Astrocyte of the spinal cord (primary cell): ENCODE data around the gene EHMT1.
"Not testable (repeated sequence)": the region's sequence is repeated elsewhere in the genome, so short reads cannot be mapped to it uniquely, and the experiment has no call there.

ENCODE experiments used
- DNase-seq: peaks from one replicate; pipeline ENCODE4 v3.0.0; 2011; ENCODE audit warnings: low read depth, low spot score
- H3K4me3 ChIP-seq: 2 replicates; pipeline ENCODE4 v1.5.1; 2011; ENCODE audit warnings: low read depth, mild to moderate bottlenecking, low read length, moderate library complexity
- CTCF ChIP-seq: IDR thresholded peaks from 2 replicates; pipeline ENCODE4 v1.5.1; 2012; ENCODE audit warnings: low read depth, mild to moderate bottlenecking, low read length, inconsistent platforms
- in situ Hi-C: cut with HindIII; loops from 2 replicates; pipeline ENCODE4 v1.10.0; 2017; ENCODE audit warnings: low sequenced_read_pairs

EHMT1 gene

GRCh38 chr9:137801023-137801319 lies 182.2 kb downstream of the EHMT1 start:
- H3K4me3 ChIP-seq, result no peak overlapping the region
- in situ Hi-C loops, result no loop called here
- TF ChIP-seq CTCF, result no peak
- no peak for DNase-seq

GRCh38 chr9:137802021-137802420 lies 183.2 kb downstream of the EHMT1 start:
- H3K4me3 ChIP-seq, result no peak overlapping the region
- in situ Hi-C loops, result no loop called here
- DNase-seq, result no peak
- no peak for TF ChIP-seq CTCF

DNA sequence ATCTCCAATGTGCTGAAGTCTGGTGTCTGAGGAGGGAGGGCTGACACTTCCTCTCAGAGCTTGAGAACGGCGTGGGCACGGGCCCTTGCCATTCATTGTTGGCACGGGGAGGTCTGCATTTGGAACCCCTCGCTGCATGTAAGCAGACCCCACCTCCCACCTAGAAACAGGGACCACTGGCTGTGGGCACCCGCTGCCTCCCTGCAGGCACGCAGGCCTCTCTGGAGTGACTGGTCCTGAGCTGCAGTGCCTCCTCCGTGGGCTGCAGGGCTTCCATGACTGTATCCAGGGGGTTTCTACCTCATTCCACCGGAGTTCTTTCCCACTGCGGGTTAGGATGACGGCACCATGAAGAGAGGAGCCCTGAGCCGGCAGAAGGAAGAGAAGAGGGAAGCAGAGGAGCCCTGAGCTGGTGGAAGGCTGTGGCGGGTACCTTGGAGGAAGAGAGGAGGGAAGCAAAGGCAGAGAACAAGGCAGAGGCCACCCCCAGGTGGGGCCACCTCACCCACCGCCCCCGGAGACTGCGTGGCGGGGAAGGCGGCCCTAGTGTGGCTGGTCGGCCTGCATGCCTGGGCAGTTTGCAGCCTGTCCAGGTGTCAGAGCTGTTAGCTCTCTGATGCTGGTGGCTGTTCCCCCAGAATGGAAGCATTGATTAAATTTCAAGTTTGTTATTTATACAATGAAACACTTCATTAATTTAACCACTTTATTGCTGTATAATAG lies 183.9 kb downstream of the EHMT1 start:
- DNase-seq, result no peak
- no peak for TF ChIP-seq CTCF
- H3K4me3 ChIP-seq, result no peak overlapping the region
- in situ Hi-C loops, result no loop called here

DNA sequence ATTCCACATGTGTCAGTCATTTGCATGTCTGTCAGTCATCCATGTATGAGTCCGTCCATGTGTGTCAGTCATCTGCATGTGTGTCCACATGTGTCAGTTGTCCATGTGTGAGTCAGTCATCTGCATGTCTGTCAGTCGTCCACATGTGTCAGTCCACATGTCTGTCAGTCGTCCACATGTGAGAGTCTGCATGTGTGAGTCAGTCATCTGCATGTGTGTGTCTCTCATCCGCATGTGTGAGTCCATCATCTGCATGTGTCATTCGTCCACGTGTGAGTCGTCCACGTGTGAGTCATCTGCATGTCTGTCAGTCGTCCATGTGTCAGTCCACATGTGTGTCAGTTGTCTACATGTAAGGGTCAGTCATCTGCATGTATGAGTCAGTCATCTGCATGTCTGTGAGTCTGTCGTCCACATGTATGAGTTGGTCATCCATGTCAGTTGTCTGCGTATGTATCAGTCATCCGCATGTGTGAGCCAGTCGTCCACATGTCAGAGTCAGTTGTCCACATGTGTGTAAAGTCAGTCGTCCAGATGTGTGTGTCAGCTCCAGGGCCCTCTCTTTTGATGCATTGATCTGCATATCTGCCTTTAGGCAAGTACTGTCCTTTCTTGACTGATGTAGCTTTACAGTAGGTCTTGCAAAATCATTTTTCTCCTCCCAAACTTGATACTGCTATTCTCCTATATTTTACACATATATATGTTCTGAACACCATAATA lies 186.3 kb downstream of the EHMT1 start:
- no peak for DNase-seq
- H3K4me3 ChIP-seq, result no peak overlapping the region
- in situ Hi-C loops, result no loop called here
- TF ChIP-seq CTCF, result no peak

DNA sequence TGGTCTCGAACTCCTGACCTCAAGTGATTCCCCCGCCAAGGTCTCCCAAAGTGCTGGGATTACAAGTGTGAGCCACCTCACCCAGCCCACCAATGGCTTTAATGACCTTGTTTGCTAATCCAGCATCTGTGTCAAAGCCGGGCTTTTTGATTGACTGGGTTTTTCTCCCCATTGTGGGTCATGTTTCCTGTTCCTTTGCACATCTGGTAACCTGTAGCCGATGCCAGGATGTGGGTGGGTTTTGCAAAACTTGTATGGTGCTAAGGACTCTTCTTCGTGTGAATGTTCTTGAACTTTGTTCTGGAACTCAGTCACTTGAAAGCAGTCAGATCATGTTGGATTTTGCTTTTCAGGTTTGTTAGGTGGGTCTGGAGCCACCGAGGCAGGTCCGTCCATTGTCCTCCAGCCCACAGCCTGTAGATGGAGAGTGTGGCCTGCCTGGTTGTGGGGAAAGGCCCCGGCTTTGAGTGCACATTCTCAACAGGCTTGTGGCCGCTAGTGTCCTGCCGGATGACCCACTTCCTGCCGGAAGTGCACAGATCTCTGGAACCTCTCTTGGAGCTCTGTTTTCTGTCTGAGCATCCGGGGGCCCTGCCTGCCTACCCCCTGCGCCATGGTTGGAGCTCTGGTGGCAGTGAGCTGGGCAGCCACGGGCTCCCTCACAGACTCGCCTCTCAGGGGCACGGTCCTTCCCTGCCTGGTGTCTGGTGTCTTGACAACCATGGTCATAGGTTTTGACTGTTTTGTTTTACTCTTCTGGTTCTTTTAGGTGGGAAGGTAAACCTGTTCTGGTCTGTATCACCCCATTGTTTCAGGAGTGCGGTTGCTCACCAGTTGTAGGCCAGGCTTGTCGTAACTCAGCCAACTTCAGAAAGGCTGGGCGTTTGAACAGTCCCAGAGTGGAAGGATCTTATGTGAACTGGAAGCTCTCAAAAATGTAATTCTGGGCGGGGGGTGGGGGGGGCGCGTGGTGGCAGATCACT lies 189.2 kb downstream of the EHMT1 start:
- no peak for DNase-seq
- in situ Hi-C loops, result no loop called here
- no peak overlapping the region for H3K4me3 ChIP-seq
- no peak for TF ChIP-seq CTCF

GRCh38 chr9:137809040-137809576 lies 190.3 kb downstream of the EHMT1 start:
- TF ChIP-seq CTCF, result no peak
- in situ Hi-C loops, result no loop called here
- no peak overlapping the region for H3K4me3 ChIP-seq
- DNase-seq, result no peak

DNA sequence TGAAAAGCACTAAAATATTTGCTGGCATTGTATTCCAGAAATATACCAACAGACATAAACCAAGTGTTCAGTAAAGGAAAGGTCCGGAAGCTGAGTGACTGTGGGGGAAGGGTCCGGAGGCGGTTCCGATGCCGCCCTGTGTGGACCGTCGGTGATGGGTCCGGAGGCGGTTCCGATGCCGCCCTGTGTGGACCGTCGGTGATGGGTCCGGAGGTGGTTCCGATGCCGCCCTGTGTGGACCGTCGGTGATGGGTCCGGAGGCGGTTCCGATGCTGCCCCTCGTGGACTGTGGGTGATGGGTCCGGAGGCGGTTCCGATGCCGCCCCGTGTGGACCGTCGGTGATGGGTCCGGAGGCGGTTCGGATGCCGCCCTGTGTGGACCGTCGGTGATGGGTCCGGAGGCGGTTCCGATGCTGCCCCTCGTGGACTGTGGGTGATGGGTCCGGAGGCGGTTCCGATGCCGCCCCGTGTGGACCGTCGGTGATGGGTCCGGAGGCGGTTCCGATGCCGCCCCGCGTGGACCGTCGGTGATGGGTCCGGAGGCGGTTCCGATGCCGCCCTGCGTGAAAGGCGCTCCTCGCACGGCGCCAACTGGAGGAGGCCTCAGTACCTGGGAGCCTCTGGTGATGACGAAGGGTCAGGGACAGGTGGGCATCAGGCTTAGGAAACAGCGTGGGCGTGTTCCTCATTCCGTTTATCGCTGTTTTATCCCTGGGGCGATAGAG lies 191.1 kb downstream of the EHMT1 start:
- in situ Hi-C loops, DNase-seq, H3K4me3 ChIP-seq: not testable (repeated sequence)
